Embryonic facial prominence (tissue), 1 donor: ENCODE data around the gene OCSTAMP.

Experiments
- DNase-seq: peaks from one replicate; pipeline ENCODE4 v3.0.0-alpha.2; 2016; ENCODE audit errors: extremely low spot score

The OCSTAMP gene

GRCh38 chr20:46553926-46554325 lies 3.5 kb upstream of the OCSTAMP start:
- no peak for DNase-seq

- DNase-seq = no peak
These were observed 2.3 kb upstream of the OCSTAMP start for GRCh38 chr20:46552460-46553420.

DNA sequence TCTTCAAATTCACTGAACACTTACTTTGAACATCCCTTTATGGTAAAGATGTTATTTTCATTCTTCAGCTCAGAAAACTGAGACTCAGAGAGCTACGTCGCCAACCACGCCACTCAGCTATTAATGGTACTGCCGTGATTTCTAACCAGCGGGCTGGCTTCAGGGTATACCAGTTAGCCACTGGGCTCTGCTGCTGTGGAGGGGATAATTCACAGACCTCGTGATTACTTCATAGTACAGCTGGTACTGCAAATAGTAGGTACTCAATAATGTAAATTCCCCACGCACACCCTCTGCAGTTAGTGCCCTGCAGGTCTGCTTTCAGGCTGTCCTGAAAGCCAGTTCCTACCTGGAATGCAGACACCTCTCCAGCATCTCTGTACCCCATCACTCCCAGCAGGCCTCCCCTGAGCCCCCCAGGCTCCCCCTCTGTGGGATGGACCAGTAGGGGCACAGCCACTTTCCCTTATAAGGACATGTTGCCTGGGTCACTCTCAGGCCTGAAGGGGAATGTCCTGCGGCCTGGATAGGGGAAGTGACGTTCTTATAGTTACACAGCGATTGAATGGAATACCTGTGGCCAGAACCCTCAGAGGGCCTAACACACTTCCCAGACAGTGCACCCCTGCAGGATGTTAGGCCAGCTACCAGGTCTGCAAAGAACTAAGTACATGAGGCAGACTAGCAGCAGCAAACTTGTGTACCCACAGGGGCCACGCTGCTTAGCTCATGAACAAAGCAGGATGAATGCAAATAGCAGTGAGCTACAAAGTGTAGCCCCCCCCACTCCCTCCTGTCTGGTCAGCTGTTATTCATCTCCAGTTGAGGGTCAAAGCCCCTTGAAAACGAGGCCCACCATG lies 1.3 kb upstream of the OCSTAMP start:
- no peak for DNase-seq

- no peak for DNase-seq
These were observed 1.1 kb downstream of the OCSTAMP start for GRCh38 chr20:46549188-46549972.

- DNase-seq = no peak
These were observed 1.8 kb downstream of the OCSTAMP start for GRCh38 chr20:46548688-46549087.

DNA sequence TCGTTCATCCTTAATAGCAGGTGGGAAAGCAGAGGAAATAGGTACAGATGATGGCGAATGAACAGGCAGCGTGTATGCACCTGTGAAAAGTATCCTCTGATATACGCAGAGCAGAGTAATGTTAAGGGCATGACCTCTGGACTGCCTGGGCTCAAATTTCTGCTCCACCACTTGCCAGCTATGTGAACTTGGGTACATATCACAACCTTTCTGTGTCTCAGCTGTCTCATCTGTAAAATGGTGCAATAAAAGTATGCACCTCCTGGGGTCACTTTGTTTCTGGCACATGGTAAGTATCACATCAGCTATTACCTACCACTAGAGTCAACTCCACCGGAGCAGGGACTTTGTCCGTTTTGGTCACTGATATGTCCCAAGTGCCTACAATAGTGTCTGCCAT lies 2.5 kb downstream of the OCSTAMP start:
- DNase-seq = no peak

GRCh38 chr20:46546936-46547335 lies 3.5 kb downstream of the OCSTAMP start:
- no peak for DNase-seq

DNA sequence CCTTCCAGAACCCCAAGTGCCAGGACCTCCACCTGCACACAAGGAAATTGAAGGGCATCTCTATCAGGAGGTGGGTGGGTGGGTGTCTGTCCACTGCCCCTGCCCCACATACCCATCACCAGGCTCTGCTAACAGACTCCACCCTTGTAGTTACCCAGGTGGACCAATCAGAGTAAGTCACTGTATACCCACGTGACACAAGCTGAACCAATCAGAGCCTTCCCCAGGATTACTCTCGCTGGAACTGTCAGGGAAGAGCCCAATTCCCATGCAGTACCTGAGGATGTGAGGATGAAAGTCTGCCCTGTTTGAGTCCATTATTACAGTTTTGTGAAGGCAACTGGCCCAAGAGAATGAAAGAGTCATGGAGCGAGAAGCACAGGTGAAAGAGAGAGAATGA lies 4.2 kb downstream of the OCSTAMP start:
- no peak for DNase-seq

DNA sequence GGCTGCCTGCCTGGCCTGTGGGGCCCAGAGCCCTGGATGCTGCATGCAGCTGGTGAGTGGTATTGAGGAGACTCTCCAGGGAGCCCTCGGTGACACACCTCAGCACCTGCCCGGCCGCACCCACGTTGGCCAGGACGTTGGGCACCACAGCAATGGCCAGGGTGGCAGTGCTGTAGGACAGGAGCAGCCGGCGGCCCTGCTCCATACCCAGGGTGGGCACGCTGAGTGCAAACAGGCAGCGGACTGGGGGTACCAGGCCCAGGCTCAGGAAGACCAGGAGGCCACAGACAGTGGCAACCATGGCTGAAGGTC lies 4.7 kb downstream of the OCSTAMP start:
- no peak for DNase-seq

- no peak for DNase-seq
These were observed 5.2 kb downstream of the OCSTAMP start for GRCh38 chr20:46545077-46545826.

GRCh38 chr20:46544576-46544975 lies 5.9 kb downstream of the OCSTAMP start:
- no peak for DNase-seq

GRCh38 chr20:46543959-46544358 lies 6.5 kb downstream of the OCSTAMP start:
- no peak for DNase-seq

GRCh38 chr20:46543033-46543432 lies 7.4 kb downstream of the OCSTAMP start:
- DNase-seq = no peak

DNA sequence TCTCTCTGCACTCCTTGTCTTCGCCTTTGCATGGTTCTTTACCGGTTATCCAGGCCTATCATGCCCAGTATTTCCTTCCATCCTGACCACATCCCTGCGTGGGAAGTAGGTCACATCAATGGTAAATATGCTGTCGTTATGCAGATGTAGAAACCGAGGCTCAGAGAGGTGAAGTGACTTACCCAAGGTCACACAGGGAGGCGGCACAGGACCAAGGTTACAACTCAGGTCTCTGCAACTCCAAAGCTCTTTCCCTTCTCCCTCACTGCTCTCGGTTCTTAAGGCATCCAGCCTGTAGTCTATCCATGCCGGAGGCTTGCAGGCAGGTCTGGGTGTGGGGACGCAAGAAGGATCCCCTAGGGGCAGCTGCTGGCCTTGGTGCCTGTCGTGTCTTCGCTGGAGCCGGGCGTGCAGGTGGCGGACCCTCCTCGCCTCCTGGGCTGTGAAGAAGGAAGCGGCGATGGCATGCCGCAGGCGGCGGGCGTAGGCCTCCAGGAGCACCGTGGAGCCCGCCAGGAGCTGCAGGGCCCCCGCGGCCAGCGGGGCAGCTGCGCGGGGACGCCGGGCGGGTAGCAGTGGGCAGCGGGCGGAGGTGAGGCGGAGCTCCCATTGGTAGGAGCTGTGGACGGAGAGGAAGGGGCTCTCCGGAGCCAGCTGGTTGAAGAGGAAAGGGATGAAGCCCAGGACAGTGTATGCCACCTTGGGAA lies 9.1 kb downstream of the OCSTAMP start:
- no peak for DNase-seq

- no peak for DNase-seq
These were observed 11.3 kb downstream of the OCSTAMP start for GRCh38 chr20:46539113-46539512.

GRCh38 chr20:46530640-46531039 lies 19.8 kb downstream of the OCSTAMP start:
- DNase-seq = no peak

GRCh38 chr20:46523696-46524328 lies 26.6 kb downstream of the OCSTAMP start:
- no peak for DNase-seq

GRCh38 chr20:46523108-46523507 lies 27.3 kb downstream of the OCSTAMP start:
- no peak for DNase-seq

- DNase-seq = no peak
These were observed 29.4 kb downstream of the OCSTAMP start for GRCh38 chr20:46520976-46521579.

GRCh38 chr20:46520540-46520939 lies 29.9 kb downstream of the OCSTAMP start:
- no peak for DNase-seq
